ENCODE measurements around the gene PSIP1.
"Not testable (repeated sequence)": the region's sequence is repeated elsewhere in the genome, so short reads cannot be mapped to it uniquely, and the experiment has no call there.

Gene PSIP1

GRCh38 chr9:15510789-15511575, at the start of gene PSIP1:
Gene PSIP1 (minus strand): TSS chr9:15510970. CDS start chr9:15510188, 782 bp downstream.
- peak within 1 kb of the TSS; percentile 79 to 100 (median 97) for H3K4me3 ChIP-seq
- H3K27ac ChIP-seq = peak within 1 kb of the TSS; percentile 69 to 99 (median 94)

- Histone ChIP-seq H3K27ac (peak overlapping the region in 18 of 21 experiments; percentile 56 to 88 (median 79)), H3K4me3 (peak overlapping the region; percentile 52 to 88 (median 73))
Observed at GRCh38 chr9:15553528-15553898, 42.7 kb upstream of the PSIP1 start.

- H3K4me3 ChIP-seq = peak within 1 kb of the TSS; percentile 52 to 88 (median 73)
- H3K27ac ChIP-seq = peak within 1 kb of the TSS in 20 of 21 experiments; percentile 45 to 88 (median 79)
Observed at GRCh38 chr9:15552636-15553527, 42.1 kb upstream of the PSIP1 start, which contains the start of gene CCDC171. Gene CCDC171 (plus strand): TSS chr9:15553043. CDS start chr9:15564089, 11,046 bp downstream.

- Histone ChIP-seq H3K27ac (no peak overlapping the region), H3K4me3 (no peak overlapping the region)
Observed at GRCh38 chr9:15549611-15550010, 38.8 kb upstream of the PSIP1 start.

- H3K4me3 ChIP-seq = no peak overlapping the region
- H3K27ac ChIP-seq = no peak overlapping the region
Observed at GRCh38 chr9:15543047-15543813, 32.5 kb upstream of the PSIP1 start.

- H3K27ac ChIP-seq = no peak overlapping the region
Observed at GRCh38 chr9:15542624-15543023, 31.9 kb upstream of the PSIP1 start.

GRCh38 chr9:15541872-15542271, 31.1 kb upstream of the PSIP1 start:
- no peak overlapping the region for H3K4me3 ChIP-seq
- no peak overlapping the region for H3K27ac ChIP-seq

More at GRCh38 chr9:15542624-15543023, 31.9 kb upstream of the PSIP1 start:
- no peak overlapping the region for H3K4me3 ChIP-seq

GRCh38 chr9:15531380-15531779, 20.6 kb upstream of the PSIP1 start:
- Histone ChIP-seq H3K27ac (no peak overlapping the region), H3K4me3 (no peak overlapping the region)

GRCh38 chr9:15529566-15530324, 19.0 kb upstream of the PSIP1 start:
- H3K27ac ChIP-seq = no peak overlapping the region

GRCh38 chr9:15527035-15527434, 16.3 kb upstream of the PSIP1 start:
- not testable (repeated sequence) for H3K4me3 ChIP-seq, H3K27ac ChIP-seq

More at GRCh38 chr9:15529566-15530324, 19.0 kb upstream of the PSIP1 start:
- no peak overlapping the region for H3K4me3 ChIP-seq

- Histone ChIP-seq H3K27ac (no peak overlapping the region), H3K4me3 (no peak overlapping the region)
Observed at GRCh38 chr9:15525958-15526357, 15.2 kb upstream of the PSIP1 start.

GRCh38 chr9:15524845-15525455, 14.2 kb upstream of the PSIP1 start:
- no peak overlapping the region for H3K4me3 ChIP-seq
- H3K27ac ChIP-seq = no peak overlapping the region

GRCh38 chr9:15522130-15522755, 11.5 kb upstream of the PSIP1 start:
- H3K27ac ChIP-seq = no peak overlapping the region
- H3K4me3 ChIP-seq = no peak overlapping the region

- H3K27ac ChIP-seq = no peak overlapping the region
Observed at GRCh38 chr9:15521254-15521653, 10.5 kb upstream of the PSIP1 start.

GRCh38 chr9:15519831-15520230, 9.1 kb upstream of the PSIP1 start:
- Histone ChIP-seq H3K4me3 (no peak overlapping the region), H3K27ac (no peak overlapping the region)

More at GRCh38 chr9:15521254-15521653, 10.5 kb upstream of the PSIP1 start:
- H3K4me3 ChIP-seq = no peak overlapping the region

- Histone ChIP-seq H3K27ac (no peak overlapping the region), H3K4me3 (no peak overlapping the region)
Observed at GRCh38 chr9:15513335-15513734, 2.6 kb upstream of the PSIP1 start.

- no peak overlapping the region for H3K27ac ChIP-seq
- H3K4me3 ChIP-seq = no peak overlapping the region
Observed at GRCh38 chr9:15512889-15513288, 2.1 kb upstream of the PSIP1 start.

GRCh38 chr9:15512204-15512603, 1.4 kb upstream of the PSIP1 start:
- no peak overlapping the region for H3K27ac ChIP-seq

More at GRCh38 chr9:15512204-15512603, 1.4 kb upstream of the PSIP1 start:
- no peak overlapping the region for H3K4me3 ChIP-seq
